Measurements from ENCODE around the gene DCPS.
"Not testable (repeated sequence)": the region's sequence is repeated elsewhere in the genome, so short reads cannot be mapped to it uniquely, and the experiment has no call there.

Gene DCPS

GRCh38 chr11:126345759-126346585 is 42.1 kb downstream of the DCPS start:
- DNase-seq, result peak; percentile 91

- no peak for DNase-seq
These were observed 42.7 kb downstream of the DCPS start for GRCh38 chr11:126346586-126346940.

GRCh38 chr11:126346946-126347345 is 43.1 kb downstream of the DCPS start:
- not testable (repeated sequence) for DNase-seq

- no peak for DNase-seq
These were observed 44.1 kb downstream of the DCPS start for GRCh38 chr11:126347751-126348668.

GRCh38 chr11:126348806-126349582 is 45.1 kb downstream of the DCPS start:
- no peak for DNase-seq

- no peak for DNase-seq
These were observed 47.0 kb downstream of the DCPS start for GRCh38 chr11:126350836-126351235.

GRCh38 chr11:126352163-126352562 is 48.3 kb downstream of the DCPS start:
- DNase-seq, result no peak

- peak; percentile 73 for DNase-seq
These were observed 49.3 kb downstream of the DCPS start for GRCh38 chr11:126352934-126353801.

- no peak for DNase-seq
These were observed 50.9 kb downstream of the DCPS start for GRCh38 chr11:126354631-126355323.

GRCh38 chr11:126355324-126355925 is 51.6 kb downstream of the DCPS start, which contains the start of gene ST3GAL4:
ST3GAL4 (plus strand) TSS chr11:126355686; CDS start chr11:126406156, 50,470 bp downstream.
- peak; percentile 69 for DNase-seq

- DNase-seq, result peak; percentile 96
These were observed 52.4 kb downstream of the DCPS start for GRCh38 chr11:126355926-126356897.

- DNase-seq, result no peak
These were observed 53.4 kb downstream of the DCPS start for GRCh38 chr11:126357055-126357962.

GRCh38 chr11:126357969-126358762 is 54.3 kb downstream of the DCPS start:
- no peak for DNase-seq

GRCh38 chr11:126358763-126359160 is 54.9 kb downstream of the DCPS start:
- DNase-seq, result no peak

GRCh38 chr11:126359431-126360048 is 55.7 kb downstream of the DCPS start:
- no peak for DNase-seq

- no peak for DNase-seq
These were observed 56.2 kb downstream of the DCPS start for GRCh38 chr11:126360049-126360446.

GRCh38 chr11:126361400-126361799 is 57.5 kb downstream of the DCPS start:
- DNase-seq, result no peak
